UCSD-AML1 (cell line): ENCODE results near the gene SHANK1.

Experiments
- DNase-seq: peaks from one replicate; lab custom pipeline; 2025; ENCODE audit not compliant: unreplicated experiment; lab: John Stamatoyannopoulos, UW

Gene SHANK1

DNA sequence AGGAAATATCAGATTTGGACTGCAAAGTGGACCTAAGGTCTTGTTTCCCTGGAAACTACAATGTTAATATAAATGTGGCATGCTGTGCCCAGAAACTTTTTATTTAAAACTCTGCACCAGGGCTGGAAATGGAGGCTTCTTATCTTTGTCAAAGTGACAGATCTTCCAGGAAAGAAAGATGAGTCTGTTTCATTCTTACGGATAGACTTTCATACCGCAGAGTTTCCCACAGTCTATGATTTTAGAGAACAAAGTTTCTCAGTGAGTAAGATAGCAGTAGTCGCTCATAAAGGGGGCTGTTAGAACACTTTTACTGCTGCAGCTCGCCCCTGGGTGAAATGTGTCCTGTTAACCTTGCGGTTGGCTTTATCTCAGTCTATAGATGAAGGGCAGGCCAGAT, 10.3 kb upstream of the SHANK1 start:
- DNase-seq = no peak

DNA sequence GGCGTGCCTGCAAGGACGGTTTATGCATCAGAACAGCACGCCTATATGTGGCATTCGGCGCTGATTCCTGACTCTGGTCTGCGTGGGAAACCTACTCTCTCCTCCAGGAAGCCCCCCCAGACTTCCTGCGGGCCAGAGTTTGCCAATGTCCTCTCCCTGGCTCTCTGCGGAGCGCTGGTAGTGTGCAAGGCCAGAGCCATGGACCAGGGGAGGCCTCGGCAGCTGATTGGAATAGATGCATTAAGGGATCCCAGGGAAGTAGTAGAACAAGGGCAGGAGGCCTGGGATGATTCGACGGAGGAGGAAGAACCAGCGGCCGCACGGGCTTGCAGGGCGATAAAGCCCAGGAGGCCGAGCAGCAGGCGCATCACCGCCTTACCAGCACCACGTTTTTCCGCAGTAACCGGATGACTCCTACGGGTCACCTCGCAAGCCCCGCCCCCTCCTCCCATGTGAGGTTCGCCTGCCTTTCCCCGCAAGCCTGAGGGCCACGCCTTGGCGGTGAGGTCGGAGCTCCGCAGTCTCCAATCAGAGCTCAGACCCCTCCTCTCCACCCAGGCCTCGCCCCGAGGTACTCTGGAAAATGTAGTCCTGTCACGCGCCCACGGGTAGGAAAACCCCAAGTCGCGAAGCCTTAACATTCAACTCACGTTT, 8.6 kb upstream of the SHANK1 start:
- DNase-seq = peak; percentile 92

GRCh38 chr19:50725911-50726230, 6.3 kb upstream of the SHANK1 start:
- DNase-seq = no peak

DNA sequence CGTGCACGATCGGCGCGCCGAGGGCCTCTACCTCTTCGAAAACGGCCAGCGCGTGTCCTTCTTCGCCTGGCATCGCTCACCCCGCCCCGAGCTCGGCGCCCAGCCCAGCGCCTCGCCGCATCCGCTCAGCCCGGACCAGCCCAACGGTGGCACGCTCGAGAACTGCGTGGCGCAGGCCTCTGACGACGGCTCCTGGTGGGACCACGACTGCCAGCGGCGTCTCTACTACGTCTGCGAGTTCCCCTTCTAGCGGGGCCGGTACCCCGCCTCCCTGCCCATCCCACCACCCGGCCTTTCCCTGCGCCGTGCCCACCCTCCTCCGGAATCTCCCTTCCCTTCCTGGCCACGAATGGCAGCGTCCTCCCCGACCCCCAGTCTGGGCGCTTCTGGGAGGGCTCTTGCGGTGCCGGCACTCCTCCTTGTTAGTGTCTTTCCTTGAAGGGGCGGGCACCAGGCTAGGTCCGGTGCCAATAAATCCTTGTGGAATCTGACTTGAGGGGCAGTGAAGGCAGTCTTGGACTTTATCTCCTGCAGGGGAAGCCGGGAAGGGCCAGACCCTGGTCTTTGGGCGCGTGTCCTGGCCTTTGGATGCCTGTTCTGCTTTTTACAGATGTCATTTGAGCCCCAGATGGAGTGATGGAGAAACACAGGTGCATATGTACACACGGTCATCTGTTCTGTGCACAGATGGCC, 5.8 kb upstream of the SHANK1 start:
- DNase-seq = no peak

- peak; percentile 100 for DNase-seq
Measured at GRCh38 chr19:50724522-50725217, 5.1 kb upstream of the SHANK1 start.

- no peak for DNase-seq
Measured at GRCh38 chr19:50723735-50724521, 4.3 kb upstream of the SHANK1 start.

GRCh38 chr19:50723069-50723468, 3.5 kb upstream of the SHANK1 start, which contains the start of gene CLEC11A:
Gene CLEC11A (plus strand): TSS chr19:50723364. CDS start chr19:50723526, 162 bp downstream.
- peak; percentile 78 for DNase-seq

DNA sequence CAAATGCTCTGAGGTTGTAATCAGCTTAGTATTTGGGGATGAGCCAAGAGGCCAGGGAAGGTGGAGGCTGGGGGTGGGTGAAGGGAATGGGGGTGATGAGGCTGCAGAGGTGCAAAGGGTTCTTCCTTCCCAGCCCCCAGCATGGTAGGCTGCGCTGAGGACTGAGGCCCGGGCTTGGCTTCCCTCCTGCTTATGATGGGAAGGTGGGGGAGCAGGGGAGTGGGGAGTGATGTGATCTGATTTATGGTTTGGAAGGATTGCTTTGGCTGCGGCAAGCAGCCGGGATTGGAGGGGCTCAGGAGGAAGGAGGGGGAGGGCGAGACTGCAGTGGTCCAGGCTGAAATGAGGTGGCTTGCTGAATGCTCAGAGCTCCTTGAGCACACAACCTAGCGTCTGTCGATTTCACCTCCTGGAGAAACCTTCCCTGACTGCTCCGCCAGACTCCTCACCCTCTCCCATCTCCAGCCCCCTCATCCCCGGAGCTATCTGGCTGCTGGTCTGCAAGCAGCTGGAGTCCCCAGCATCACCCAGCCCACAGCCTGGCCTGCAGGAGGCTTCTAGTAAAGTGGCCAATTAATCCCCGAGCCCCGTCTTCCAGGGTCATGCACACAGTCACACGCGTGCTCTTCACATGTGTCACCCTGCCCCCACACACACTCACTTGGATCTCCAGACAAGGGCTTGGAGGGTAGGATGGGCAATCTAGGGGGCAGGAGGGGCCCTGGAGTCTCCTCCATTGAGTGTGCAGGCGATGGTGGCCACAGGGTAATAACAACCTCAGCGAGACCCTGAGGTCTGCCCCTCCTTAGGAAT, 2.8 kb upstream of the SHANK1 start:
- DNase-seq = no peak

DNA sequence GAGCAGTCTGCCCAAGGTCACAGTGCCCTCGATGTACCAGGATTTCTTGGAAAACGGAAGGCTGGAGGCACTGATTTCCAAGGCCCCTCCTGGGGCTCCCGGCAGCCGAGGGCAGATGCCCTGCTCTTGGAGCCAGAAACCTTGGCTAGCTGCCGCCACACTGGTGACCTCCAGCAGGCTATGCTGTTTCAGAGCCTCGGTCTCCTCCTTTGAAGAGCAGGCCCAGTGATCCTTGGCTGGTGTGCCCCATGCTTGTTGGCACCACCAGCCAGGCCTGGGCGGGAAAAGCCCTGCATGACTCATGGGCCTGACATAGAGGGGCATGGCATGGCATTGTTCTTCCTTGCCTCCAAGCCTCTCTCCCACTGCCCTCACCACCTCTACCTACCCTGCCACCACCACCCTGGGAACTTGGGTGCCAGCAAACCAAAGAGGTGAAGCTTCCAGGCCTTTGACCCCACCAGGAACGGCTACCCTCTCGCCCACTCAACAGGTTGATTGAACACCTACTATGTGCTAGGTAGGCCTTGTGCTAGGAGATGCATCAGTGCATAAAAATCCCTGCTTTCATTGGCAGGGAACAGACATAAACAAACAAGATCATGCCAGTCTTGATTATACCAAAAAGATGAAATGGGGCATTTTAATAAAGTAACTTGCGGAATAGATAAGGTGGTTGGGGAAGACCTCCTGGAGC, 2.0 kb upstream of the SHANK1 start:
- DNase-seq = no peak

- DNase-seq = peak; percentile 57
Measured at GRCh38 chr19:50720921-50721381, 1.3 kb upstream of the SHANK1 start.

- DNase-seq = no peak
Measured at GRCh38 chr19:50720181-50720920, 749 bp upstream of the SHANK1 start.

DNA sequence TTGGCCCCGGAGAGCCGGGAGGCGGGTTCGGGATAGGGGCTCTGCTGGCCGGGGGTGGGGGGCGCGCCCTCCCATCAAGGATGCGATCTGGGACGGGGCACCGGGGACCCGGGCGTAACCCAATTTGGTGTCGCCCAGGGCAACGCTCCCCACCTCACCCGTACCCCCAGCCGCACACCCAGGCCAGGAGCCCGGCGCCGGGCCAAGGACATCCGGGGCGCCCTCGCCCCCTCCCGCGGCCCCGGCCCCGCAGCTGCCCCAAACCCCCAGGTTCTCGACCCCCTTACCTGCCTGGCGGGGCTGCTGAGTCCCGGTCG, 525 bp downstream of the SHANK1 start:
- no peak for DNase-seq

- no peak for DNase-seq
Measured at GRCh38 chr19:50718255-50719118, 1.1 kb downstream of the SHANK1 start.

- DNase-seq = no peak
Measured at GRCh38 chr19:50717891-50718254, 1.7 kb downstream of the SHANK1 start.

DNA sequence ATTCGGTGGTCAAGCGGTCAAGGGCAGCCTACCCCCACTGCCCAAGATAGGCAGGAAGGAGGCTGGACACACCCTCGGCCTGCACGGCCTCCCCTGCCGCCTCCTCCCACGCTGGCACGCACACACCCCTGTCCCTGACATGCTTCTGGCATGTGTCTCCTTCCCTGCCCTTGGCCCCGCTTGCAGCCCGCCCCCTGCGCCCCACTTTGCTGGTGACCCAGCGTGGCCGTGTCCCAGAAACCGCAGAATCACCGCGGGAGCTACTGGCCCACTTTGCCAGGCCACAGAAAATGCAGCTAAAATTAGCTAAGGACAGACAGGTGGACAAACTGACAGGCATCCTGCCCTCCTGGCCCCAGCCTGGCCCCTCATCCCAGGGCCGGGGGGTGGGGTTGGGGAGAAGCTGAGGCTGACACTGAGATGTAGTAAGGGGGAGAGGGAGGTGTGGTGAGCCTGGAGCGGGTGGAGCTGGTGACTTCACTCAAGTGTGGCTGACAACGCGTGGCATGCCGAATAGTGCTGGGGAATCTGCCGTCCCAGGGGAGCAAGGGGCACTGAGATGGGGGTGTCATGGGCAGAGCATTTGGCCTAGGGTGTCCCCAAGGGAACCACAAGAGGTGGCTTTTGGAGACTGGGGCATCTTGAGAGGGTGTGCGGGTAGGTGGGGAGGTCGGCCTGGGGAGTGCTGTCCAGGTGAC, 2.4 kb downstream of the SHANK1 start:
- DNase-seq = no peak

DNA sequence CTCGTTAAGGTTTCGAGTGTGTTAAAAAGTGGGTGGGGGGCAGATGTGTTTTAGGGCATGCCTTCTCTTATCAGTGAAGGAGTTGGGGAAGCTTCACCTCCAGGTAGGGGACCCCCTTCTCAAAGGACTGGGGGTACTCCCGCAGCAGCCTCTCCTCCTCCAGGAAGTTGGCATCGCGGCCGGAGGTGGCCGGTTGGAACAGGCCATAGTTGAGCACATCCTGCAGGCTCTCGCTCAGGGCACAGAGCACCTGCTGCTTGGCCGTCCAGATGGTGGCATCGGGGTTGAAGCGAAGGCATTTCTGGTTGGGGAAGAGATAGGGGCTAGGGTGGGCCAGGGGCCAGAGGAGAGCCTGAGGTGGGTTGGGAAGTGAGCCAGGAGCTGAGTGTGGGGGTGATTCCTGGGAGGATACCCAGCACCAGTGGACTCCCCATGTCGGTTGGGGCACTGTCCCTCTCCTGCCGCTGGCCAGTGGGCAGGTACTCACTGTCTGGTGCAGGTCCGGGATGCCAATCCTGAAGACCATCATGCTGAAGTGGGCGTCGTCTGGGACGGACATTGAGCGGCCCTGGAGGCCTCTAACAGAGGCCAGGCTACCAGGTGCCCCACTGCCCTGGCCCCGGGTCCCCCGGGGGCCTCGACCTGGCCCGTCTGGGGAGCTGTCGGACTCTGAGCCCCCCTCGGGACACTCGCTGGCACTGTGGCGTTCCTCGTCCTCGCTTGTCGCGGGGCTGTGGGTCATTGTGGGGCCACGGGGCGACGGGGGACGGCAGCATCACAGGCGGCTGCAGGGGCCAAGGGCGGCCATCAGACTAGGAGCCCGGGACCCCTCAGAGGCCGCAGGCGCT, 3.2 kb downstream of the SHANK1 start:
- DNase-seq = no peak
